RPMI7951 (cell line): ENCODE measurements around the gene SLC35E2B. TPM values are rescaled to one million over a fixed set of nuclear protein-coding genes. Genes with fewer than 3 reads are reported as not detected.
"Not testable (repeated sequence)": the region's sequence is repeated elsewhere in the genome, so short reads cannot be mapped to it uniquely, and the experiment has no call there.

Source experiments
- DNase-seq: peaks from one replicate; pipeline ENCODE4 v3.0.0-alpha.2; 2012; ENCODE audit warnings: low read depth
- total RNA-seq: library from RNA; depleted of rRNA; stranded (reverse); fragments of >200 nt; shearing (Covaris generic); gene quantifications from 2 replicates; pipeline ENCODE4 v1.2.3, GENCODE V29; 2014

The SLC35E2B gene
- total RNA-seq, 1 experiment from 2014 or later = 10.9 TPM

DNA sequence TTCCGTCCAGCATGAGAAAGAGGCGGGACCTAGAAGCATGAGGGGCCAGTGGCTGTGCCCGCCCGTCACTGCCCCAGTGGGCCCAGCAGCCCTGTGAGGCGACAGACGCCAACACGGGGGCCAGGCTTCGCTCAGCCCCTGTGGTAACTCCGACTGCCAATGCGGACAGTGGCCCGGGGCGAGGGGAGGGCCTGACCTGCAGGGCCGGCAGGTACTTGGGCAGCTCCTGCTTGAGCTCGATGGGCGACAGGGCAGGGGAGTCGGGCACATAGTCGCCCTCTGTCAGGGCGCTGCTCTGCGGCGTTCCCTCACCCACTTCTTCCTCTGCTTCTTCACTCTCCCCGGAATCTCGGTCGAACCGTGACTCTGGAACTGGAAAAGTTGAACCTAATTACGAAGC is 52.5 kb downstream of the SLC35E2B start:
- not testable (repeated sequence) for DNase-seq

DNA sequence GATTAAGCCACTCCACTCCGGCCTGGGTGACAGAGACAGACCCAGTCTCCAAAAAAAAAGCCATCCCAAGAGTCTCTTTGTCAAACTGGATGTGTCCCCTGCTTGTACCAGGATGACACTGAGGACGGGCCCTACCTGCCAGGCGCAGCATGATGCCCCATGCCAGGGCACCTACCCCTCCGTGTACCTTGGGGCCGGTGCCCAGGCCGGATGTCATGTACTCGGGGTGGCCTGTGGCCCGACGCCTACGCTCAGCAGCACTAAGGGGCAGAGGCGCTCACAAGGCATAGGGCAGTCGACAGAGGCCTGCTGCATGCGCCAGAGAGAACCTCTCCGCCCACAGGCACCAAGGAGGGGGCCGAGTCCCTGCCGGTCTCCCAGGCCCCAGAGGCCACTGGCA is 53.2 kb downstream of the SLC35E2B start:
- not testable (repeated sequence) for DNase-seq

DNA sequence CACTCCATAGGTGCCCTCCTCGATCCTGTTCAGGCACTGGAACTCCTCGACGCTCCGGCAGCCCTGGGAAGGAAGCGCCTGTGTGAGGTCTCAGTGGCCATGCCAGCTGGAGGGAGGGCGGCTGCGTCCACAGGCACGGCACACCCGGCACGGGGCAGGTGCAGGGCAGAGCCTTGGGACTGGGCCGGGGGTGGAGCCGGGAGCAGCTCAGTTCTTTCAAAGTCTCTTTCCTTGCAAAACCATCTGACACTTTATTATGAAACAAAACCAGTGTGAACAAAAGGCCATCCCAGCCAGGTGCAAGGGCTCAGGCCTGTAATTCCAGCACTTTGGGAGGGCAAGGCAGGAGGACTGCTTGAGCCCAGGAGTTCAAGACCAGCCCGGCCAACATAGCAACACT is 54.1 kb downstream of the SLC35E2B start:
- DNase-seq = not testable (repeated sequence)

DNA sequence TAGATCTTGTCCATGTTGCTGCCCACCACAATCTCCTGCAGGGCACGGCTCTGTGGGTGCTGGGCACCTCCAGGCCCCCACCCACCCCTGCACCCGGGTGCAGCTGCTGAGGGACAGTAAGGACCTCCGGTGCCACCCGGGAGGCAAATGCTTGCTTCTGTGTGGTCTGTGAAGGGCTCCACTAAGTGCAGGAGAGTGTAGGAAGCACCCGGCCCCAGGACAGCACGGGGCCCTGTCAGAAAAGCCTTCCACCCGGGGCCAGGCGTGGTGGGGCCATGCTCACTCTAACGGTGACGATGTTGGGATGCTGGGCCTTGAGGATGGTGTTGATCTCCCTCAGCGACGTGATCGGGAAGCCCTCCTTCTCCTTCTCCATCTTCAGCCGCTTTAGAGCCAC is 55.1 kb downstream of the SLC35E2B start:
- not testable (repeated sequence) for DNase-seq

DNA sequence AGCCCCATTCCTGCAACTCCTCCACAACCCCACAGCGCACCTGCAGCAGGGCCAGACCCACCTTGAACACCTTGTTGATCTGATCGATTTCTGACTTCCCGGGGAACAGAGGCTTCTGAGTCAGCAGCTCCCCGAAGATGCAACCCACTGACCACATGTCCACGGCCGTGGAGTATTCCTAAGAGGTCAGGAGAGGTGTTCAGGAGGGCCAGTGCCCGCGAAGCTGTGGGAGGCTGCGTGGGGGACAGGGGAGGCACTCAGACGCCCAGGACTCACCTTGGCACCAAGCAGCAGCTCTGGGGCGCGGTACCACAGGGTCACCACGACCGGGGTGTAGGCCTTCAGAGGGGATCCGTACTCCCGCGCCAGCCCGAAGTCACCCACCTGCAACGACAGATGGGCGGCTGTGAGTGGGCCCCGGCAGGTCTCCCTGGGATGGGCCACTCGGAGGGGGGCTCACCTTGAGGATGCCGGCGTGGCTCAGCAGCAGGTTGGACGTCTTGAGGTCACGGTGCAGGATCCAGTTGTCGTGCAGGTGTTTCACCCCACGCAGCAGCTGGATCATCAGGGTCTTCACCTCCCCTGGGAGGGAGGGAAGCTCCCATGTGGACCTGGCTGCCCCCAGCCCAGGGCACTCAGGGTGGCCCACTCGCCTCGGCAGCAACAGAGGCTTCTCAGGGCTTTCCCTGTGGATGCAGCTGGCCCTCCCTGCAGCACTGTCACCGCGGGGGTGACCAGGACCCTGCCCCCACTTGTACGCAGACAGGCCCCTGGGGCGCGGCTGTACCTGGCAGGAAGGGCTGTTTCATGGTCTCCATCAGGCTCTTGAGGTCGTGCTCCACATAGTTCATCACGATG is 55.7 kb downstream of the SLC35E2B start:
- DNase-seq = not testable (repeated sequence)

DNA sequence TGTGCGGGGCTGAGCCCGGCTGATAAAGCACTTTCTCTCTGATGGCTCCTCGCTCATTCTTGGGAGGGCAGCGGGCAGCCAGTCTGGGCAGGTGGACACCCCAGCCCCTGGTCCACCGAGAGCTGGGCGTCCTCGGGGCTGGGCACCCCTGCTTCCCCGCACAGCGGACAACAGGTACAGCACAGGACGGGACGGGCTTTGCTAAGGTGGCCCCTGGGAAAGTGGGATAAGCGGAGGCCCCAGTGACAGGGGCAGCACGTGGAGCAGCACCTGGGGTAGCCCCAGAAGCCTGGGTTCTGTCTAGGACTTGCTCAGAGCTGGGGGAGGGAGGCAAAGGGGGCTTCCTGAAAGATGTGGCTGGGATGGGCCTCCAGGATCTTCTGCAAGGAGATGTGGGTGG is 58.0 kb downstream of the SLC35E2B start:
- DNase-seq = not testable (repeated sequence)

DNA sequence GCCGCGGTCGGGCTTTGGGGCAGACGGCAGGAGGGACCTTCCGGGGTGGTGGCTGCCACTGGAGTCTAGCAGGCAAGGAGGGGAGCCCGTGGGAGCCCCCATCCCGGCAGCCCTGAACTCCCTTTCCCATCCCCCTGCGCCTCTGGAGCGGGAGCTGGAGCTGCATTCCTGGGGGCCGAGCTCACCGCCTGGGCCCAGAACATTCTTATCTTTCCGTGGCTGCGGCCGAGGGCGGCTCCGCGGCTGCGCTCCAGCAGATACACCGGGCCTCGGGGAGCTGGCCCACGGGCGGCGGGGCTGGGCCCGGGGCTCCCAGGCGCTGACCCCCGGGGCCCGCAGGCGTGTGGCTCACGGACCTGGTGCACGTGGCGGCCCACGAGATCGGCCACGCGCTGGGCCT is 59.2 kb downstream of the SLC35E2B start:
- not testable (repeated sequence) for DNase-seq

DNA sequence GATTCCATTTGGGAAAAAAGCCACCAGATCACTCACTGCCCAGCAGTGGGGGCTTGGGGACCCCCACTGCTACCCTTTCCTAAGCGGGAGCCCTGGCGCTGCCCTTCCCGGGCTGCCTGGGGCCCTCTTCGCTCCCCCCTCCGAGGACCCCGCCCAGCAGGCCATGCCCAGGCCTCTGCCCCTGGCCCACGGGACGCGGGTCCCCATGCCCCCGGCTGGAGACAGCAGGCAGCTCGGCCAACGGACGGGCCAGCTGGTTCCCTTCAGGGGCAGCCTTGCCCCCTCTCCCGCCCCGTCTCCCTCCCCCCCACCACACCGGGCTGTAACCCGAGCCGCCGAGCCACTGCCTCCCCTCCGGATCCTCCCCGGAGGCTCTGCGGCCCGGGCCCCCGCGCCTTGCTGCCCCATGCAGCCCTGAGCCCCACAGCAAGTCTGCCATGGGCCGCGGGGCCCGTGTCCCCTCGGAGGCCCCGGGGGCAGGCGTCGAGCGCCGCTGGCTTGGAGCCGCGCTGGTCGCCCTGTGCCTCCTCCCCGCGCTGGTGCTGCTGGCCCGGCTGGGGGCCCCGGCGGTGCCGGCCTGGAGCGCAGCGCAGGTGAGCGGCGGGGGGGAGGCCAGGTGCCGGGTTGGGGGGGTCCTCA is 60.7 kb downstream of the SLC35E2B start, which contains the start of gene MMP23B:
Gene MMP23B, plus strand, starts transcription at position 392 of the 639 bp plus-strand sequence. Its CDS starts 46 bp downstream, at position 438.
- DNase-seq = no peak

DNA sequence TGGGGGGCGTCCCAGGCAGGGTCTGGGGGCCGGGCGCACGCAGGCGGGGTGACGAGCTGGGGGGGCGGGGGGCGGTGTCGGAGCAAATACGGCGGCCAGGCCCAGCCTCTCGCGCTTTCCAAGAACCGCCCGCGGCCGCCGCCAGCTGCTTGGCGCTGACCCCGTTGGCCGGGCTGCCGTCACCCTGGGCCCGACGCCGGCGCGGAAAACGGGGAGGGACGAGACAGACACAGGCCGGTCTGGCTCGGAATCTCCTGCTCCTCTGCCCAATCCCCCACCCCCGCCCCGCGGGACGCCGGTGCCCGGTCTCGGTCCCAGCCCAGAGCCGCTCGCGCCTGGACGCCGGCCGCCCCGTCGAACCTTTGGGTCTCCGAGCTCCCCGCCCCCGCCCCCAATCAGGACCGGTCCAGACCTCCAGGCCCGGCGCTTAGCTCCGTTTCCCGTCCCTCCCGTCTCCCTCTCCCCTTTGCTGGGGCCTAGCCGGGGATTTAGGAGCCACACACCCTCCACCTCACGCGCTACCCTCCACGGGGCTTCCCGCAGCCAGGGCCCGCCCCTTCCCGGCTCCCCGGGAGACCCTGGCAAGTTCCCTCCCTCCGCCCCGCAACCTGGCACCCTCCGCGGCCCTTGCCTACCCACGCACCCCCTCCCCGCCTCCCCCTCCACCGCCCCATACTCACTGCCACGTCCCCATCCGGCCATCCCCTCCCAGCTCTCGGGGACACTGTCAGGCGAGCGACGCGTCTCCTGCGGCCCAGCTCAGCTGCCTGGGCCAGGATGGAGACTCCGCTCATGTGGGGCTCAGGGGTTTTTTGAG is 61.4 kb downstream of the SLC35E2B start:
- DNase-seq = no peak

DNA sequence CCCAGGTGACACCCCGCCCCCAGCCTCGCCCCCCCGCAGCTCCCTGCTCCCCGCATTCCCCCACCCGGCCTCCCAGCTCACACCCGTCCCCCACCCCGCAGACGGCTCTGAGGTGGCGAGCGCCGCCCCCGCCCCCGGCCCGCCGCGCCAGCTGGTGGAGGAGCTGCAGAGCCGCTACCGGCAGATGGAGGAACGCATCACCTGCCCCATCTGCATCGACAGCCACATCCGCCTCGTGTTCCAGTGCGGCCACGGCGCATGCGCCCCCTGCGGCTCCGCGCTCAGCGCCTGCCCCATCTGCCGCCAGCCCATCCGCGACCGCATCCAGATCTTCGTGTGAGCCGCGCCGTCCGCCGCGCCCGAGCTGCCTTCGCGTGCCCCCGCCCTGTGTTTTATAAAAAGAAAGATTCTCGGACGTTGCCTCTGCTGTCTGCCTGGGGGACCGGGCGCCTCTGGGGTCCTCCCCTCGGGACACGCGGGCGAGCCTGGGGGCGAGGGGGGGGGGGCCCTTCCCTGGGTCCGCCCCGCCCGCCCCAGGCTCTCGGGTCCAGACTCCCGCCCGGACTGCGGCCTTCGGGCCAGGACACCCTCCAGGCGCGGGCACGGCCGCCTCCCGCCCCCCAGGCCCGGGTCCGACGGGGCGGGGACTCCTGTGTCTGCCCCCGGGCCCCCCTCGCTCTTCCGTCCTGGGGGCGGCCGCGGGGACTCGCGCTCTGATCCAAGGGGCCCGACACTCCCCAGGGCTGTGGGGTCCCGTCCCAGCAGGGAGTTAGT is 62.2 kb downstream of the SLC35E2B start:
- peak; percentile 23 for DNase-seq

DNA sequence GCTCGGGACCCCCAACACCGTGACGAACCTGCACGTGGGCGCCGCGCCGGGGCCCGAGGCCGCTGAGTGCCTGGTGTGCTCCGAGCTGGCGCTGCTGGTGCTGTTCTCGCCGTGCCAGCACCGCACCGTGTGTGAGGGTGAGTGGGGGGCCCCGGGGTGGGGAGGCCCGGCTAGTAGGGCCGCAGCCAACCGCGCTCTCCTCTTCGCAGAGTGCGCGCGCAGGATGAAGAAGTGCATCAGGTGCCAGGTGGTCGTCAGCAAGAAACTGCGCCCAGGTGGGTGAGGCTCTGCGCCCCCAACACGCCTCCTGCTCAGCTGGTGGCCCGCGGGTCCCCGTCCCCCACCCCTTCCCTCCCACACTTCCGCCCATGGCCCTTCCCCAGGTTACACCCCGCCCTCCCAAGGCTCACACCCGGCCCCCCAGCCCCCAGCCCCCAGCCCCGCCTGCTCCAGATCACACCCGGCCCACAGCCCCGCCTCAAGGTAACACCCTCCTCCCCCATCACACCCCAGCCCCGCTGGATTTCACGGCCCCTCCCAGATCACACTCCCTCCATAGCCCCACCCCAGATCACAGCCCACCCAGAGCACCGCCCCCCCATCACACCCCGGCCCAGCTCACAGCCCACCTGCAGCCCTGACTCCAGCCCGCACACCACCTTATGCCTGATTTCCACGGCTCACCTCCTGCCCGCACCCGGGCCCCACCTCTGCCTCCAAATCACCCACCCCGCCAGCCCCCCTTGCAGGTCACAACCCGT is 63.0 kb downstream of the SLC35E2B start:
- DNase-seq = no peak

DNA sequence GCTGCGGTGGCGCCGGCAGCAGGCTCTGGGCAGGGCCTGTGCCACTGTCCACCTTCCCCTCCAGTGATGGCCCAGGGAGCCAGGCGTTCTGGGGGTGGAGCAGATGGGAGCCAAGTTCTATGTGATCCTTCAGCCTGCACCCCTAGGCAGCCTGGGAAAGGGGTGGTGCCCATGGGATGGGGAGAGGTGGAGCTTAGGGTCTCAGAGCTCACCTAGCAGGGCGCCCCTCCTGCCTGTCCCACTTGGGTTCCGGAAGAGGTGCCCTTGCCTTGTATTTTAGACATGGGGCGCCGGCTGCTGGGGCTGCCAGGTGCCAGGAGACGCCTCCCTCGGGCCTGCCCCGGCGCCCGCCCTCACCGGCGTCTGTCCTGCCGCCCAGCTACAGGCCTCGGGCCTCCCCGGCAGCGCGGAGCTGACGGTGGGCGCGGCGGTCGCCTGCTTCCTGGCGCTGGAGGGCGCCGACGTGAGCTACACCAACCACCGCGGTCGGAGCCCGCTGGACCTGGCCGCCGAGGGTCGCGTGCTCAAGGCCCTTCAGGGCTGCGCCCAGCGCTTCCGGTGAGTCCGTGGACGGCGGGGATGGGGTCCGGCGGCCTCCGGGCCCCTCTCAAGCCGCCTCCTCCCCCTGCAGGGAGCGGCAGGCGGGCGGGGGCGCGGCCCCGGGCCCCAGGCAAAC is 63.7 kb downstream of the SLC35E2B start:
- DNase-seq = no peak

DNA sequence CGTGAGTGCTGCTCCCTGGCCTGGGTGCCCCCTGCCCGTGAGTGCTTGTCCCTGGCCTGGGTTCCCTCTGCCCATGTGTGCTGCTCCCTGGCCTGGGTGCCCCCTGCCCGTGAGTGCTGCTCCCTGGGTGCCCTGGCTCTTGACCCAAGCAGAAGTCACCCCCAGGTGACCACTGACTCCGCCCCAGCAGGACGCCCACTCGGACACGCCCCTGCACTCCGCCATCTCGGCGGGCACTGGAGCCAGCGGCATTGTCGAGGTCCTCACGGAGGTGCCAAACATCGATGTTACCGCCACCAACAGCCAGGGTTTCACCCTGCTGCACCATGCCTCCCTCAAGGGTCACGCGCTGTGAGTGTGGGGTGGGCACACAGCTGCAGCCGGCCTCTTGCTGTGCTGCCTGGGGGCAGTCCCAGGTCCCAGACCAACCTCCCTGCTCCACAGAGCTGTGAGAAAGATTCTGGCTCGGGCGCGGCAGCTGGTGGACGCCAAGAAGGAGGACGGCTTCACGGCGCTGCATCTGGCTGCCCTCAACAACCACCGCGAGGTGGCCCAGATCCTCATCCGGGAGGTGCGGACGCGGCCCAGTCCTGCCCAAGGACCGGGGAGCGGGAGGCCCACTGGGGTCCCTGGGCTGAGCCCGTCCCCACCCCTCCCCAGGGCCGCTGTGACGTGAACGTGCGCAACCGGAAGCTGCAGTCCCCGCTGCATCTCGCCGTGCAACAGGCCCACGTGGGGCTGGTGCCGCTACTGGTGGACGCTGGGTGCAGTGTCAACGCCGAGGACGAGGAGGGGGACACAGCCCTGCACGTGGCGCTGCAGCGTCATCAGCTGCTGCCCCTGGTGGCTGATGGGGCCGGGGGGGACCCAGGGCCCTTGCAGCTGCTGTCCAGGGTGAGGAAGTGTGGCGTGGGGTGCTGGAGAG is 64.5 kb downstream of the SLC35E2B start:
- no peak for DNase-seq

DNA sequence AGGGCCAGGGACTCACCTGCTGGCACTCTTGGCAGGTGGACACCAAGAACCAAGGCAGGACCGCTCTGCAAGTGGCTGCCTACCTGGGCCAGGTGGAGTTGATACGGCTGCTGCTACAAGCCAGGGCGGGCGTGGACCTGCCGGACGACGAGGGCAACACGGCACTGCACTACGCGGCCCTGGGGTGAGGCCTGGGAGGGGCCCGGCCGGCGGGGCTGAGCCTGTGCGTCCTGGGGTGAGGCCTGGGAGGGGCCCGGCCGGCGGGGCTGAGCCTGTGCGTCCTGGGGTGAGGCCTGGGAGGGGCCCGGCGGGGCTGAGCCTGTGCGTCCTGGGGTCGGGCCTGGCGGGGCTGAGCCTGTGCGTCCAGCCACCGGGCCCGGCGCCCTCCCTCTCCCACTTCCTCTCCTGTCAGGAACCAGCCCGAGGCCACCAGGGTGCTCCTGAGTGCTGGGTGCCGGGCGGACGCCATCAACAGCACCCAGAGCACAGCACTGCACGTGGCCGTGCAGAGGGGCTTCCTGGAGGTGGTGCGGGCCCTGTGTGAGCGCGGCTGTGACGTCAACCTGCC is 65.2 kb downstream of the SLC35E2B start:
- no peak for DNase-seq

DNA sequence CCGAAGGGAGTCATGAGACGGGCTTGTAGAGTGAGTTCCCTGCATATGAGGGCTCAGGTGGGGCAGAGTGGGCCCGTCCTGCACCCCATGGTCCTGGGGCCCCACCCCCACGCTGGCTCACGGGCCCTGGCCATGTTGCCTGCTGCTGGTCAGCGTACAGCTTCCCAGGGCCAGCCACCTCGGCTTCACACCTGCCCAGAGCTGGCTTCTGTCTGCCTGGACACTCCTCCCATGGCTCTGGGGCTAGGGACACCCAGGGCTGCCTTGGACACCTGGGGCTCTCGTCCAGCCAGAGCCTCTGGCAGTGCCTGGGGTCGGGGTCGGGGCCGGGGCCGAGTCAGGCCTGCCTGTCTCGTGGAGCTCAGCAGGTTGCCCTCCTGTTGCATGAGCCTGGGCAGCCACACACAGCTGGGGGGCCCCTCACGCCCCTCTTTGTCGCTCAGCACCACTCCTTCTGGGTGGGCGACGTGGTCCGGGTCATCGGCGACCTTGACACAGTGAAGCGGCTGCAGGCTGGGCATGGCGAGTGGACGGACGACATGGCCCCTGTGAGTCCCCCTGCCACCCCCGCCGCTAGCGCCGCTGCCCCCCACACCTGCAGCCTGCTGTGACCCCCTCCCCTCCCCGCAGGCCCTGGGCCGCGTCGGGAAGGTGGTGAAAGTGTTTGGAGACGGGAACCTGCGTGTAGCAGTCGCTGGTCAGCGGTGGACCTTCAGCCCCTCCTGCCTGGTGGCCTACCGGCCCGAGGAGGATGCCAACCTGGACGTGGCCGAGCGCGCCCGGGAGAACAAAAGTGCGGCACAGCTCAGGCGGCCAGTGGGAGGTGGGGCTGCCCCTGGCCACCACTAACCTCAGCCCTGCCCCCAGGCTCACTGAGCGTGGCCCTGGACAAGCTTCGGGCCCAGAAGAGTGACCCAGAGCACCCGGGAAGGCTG is 66.1 kb downstream of the SLC35E2B start:
- DNase-seq = no peak

DNA sequence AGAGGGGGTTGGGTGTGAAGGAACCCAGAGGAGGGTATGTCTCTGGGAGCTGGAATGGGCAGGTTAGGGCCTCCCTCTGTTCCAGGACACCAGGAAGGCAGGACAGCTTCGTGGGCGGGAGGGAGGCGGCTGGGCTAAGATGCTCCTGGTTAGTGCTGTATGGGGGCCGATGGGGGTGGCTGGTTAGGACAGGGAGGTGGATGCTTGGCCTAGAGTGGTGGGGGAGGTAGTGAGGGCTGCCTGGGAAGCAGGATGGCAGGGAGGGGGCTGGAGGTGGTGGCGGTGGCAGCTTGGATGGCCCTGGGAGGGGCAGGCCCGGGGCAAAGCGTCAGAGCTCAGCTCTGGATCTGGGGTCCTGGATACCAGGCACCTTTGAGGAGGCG is 66.8 kb downstream of the SLC35E2B start:
- no peak for DNase-seq

DNA sequence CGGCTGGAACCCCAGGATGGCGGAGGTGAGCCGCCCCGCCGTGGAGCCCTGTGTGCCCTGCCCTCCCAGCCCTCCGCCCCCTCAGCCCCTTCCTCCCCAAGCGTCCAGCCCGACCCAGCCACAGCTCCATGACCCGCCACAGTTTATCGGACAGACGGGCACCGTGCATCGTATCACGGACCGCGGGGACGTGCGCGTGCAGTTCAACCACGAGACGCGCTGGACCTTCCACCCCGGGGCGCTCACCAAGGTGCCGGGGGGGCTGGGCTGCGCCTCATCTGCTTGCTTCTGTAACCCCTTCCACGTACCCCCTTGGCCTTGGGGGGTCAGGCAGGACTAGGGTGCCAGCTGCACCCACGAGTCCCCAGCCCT is 67.2 kb downstream of the SLC35E2B start:
- no peak for DNase-seq
